SK-N-SH treated with all-trans-retinoic acid at 6 μM for 48 hours (cell line): ENCODE results near the gene PCDHGB6.
"Not testable (repeated sequence)": the region's sequence is repeated elsewhere in the genome, so short reads cannot be mapped to it uniquely, and the experiment has no call there.

Experiments
- ARNTL ChIP-seq: fragments of 450-650 bp; formaldehyde crosslinking; IDR thresholded peaks from 2 replicates; pipeline ENCODE4 v1.5.0; 2020; ENCODE audit warnings: low read depth, mild to moderate bottlenecking, moderate library complexity, borderline replicate concordance
- RARB ChIP-seq: fragments of 250-450 bp; sonication (Bioruptor Pico); IDR thresholded peaks from 2 replicates; pipeline ENCODE4 v1.8.0; 2021; ENCODE audit warnings: mild to moderate bottlenecking, moderate library complexity
- SNAI2 ChIP-seq: fragments of 250-450 bp; sonication (Bioruptor Pico); IDR thresholded peaks from 2 replicates; pipeline ENCODE4 v1.5.0; 2020; ENCODE audit warnings: mild to moderate bottlenecking, moderate library complexity
- ZC3H10 ChIP-seq: fragments of 250-450 bp; sonication (Bioruptor Pico); IDR thresholded peaks from 2 replicates; pipeline ENCODE4 v1.5.1; 2021; ENCODE audit warnings: mild to moderate bottlenecking, moderate library complexity
- ZNF565 ChIP-seq: fragments of 450-650 bp; formaldehyde crosslinking; conservative IDR thresholded peaks from 2 replicates; pipeline ENCODE4 v1.5.0; 2020; ENCODE audit warnings: low read depth, mild to moderate bottlenecking, moderate library complexity
- ZNF70 ChIP-seq: fragments of 450-650 bp; formaldehyde crosslinking; IDR thresholded peaks from 2 replicates; pipeline ENCODE4 v1.5.0; 2020; ENCODE audit warnings: mild to moderate bottlenecking, moderate library complexity
- TF ChIP-seq, protein P1 (sequence below): fragments of 250-450 bp; sonication (Bioruptor Pico); IDR thresholded peaks from 2 replicates; pipeline ENCODE4 v1.8.0; 2020; ENCODE audit warnings: mild to moderate bottlenecking, moderate library complexity, borderline replicate concordance

GRCh38 chr5:141407790-141408505 is at the start of gene PCDHGB6:
- not testable (repeated sequence) for TF ChIP-seq SNAI2; ARNTL (CRISPR knock-in tag); ZNF70 (CRISPR knock-in tag); ZC3H10; ZNF565 (CRISPR knock-in tag); RARB
- TF ChIP-seq, protein P1, sequence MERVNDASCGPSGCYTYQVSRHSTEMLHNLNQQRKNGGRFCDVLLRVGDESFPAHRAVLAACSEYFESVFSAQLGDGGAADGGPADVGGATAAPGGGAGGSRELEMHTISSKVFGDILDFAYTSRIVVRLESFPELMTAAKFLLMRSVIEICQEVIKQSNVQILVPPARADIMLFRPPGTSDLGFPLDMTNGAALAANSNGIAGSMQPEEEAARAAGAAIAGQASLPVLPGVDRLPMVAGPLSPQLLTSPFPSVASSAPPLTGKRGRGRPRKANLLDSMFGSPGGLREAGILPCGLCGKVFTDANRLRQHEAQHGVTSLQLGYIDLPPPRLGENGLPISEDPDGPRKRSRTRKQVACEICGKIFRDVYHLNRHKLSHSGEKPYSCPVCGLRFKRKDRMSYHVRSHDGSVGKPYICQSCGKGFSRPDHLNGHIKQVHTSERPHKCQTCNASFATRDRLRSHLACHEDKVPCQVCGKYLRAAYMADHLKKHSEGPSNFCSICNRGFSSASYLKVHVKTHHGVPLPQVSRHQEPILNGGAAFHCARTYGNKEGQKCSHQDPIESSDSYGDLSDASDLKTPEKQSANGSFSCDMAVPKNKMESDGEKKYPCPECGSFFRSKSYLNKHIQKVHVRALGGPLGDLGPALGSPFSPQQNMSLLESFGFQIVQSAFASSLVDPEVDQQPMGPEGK = not testable (repeated sequence)
